Stimulated activated CD4-positive, alpha-beta T cell treated with anti-CD3 and anti-CD28 coated beads, TNF-alpha, amount 100 ng/mL, for 24 hours (primary cell): Measurements from ENCODE around the gene HIC1.
"Not testable (repeated sequence)": the region's sequence is repeated elsewhere in the genome, so short reads cannot be mapped to it uniquely, and the experiment has no call there.

ENCODE experiments used
- DNase-seq, 3 experiments: peaks; one replicate each; pipeline ENCODE4 v3.0.0-alpha.2; 2020; ENCODE audit warnings: low read depth in 3 of 3

HIC1 gene

GRCh38 chr17:2054512-2055291, at the start of gene HIC1:
TSS of gene HIC1 (plus strand) at chr17:2055103. CDS start at chr17:2056691, 1,588 bp downstream.
- DNase-seq: peak in 2 of 3 experiments; percentile 56 to 74

- DNase-seq: no peak
Observed at GRCh38 chr17:2008332-2009126, 46.4 kb upstream of the HIC1 start.

- no peak for DNase-seq
Observed at GRCh38 chr17:2009737-2010136, 45.2 kb upstream of the HIC1 start.

- DNase-seq: no peak
Observed at GRCh38 chr17:2011411-2012371, 43.2 kb upstream of the HIC1 start.

GRCh38 chr17:2012499-2012898, 42.4 kb upstream of the HIC1 start:
- DNase-seq: no peak

- not testable (repeated sequence) for DNase-seq
Observed at GRCh38 chr17:2013220-2013993, 41.5 kb upstream of the HIC1 start.

- no peak for DNase-seq
Observed at GRCh38 chr17:2013994-2014317, 40.9 kb upstream of the HIC1 start.

- no peak for DNase-seq
Observed at GRCh38 chr17:2015314-2015713, 39.6 kb upstream of the HIC1 start.

- no peak for DNase-seq
Observed at GRCh38 chr17:2016494-2016893, 38.4 kb upstream of the HIC1 start.

GRCh38 chr17:2017274-2017941, 37.5 kb upstream of the HIC1 start:
- DNase-seq: no peak

- no peak for DNase-seq
Observed at GRCh38 chr17:2018716-2019510, 36.0 kb upstream of the HIC1 start.

GRCh38 chr17:2019723-2020122, 35.2 kb upstream of the HIC1 start:
- no peak for DNase-seq

GRCh38 chr17:2020721-2021120, 34.2 kb upstream of the HIC1 start:
- no peak for DNase-seq

- DNase-seq: no peak
Observed at GRCh38 chr17:2022647-2023240, 32.2 kb upstream of the HIC1 start.

- no peak for DNase-seq
Observed at GRCh38 chr17:2023256-2023655, 31.6 kb upstream of the HIC1 start.

- DNase-seq: peak in 1 of 3 experiments; percentile 28
Observed at GRCh38 chr17:2023692-2024571, 31.0 kb upstream of the HIC1 start.

GRCh38 chr17:2024572-2025219, 30.2 kb upstream of the HIC1 start:
- DNase-seq: no peak

- peak; percentile 36 to 68 (median 47) for DNase-seq
Observed at GRCh38 chr17:2025220-2025621, 29.7 kb upstream of the HIC1 start, which contains the start of gene RTN4RL1. TSS of gene RTN4RL1 (minus strand) at chr17:2025334. CDS start at chr17:2024865, 469 bp downstream.
